ENCODE measurements around the gene RPS4Y1.

GRCh38 chrY:2883561-2883960 lies 42.2 kb downstream of the RPS4Y1 start:
- TF ChIP-seq CTCF (IDR thresholded peaks at IDR 0.05) (no peak), POLR2AphosphoS5 (IDR thresholded peaks at IDR 0.05; ENCODE audit: low read depth, low read length) (no peak)

Measured in Panc1 (cell line).